ENCODE measurements around the gene TRMT11.

Gene TRMT11

DNA sequence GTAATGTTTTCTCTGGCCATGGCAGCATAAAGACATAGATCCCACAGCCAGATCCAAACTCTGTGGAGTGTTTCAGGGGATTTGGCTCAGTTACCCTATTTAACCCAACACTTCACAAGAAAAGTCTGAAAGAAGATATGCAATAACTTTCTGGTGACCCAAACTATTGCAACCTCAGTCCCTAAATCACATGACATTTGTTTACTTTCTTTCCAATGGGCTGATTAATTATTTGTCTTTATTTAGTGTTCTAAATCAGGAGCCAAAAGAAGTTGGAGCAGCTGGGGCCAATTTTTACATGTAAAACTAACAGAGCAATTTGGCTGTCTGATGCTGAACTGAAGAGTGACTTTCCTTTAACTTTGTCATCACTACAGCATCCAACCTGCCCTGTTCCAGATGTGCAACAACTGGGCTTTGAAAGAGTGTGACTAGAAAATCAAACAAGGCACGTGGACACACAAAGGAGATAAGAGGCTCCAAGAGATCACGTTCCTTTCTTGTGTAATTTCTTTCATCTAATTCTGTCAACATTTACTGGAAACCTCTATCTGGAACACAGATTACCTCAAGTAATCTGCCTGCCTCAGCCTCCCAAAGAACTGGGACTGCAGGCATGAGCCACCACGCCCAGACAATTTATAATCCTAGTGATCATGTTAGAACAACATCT lies 90.8 kb downstream of the TRMT11 start:
- DNase-seq (ENCODE audit: low spot score) = no peak

DNA sequence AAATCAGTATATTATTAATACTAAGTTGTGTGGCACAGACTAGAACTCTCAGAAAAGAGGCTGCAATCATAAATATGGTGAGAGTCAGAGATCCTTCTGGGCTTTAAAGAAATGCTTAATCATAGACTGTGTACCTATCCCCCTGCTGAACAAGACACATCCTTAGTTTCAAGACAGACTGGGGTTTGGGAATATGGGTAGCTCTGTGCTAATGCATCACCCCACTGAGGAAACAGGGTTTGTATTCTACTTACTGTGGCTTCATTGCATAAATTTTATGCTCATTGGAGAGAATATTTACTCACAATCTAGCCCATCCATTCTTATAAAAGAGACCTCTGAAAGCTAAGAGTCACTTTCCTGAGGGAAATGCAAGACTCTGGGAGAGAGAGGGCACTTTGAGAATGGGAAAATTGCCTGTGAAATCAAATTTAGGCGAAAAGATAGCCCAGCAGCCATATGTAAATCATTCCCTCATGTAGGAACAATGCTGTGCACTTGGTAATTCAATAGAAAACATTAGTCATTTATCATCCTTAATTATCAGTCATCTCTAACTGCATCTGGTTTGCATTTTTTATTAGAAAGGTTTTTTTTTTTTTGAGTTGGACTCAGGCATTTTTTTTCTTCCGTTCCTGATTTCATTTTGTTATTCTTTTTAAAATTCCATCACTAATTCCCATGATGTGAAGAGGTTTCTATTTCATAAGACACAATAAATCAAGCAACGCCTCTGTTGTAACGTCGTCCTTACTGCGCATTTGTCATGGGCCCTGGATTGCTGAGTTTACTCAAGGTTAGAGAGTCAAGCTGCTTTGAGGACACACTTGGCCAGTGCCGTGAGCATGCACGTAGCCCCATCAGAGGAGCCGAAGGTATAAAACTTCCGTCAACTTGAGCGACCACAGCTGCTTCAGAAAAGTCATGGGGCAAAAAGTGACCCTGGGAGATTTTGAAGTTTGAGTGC lies 91.8 kb downstream of the TRMT11 start:
- DNase-seq (ENCODE audit: low spot score) = no peak

DNA sequence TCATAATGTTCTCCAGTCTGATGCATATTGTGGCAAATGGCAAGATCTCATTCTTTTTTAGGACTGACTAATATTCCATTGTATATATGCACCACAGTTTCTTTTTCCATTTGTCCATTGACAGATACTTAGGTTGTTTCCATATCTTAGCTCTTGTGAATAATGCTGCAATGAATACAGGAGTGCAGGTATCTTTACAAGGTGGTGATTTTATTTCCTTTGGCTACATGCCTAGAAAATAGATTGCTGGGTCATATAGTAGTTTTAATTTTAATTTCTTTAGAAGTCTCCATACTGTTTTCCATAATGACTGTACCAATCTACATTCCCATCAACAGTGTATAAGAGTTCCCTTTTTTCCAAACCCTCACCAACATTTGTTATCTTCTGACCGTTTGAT lies 97.5 kb downstream of the TRMT11 start:
- no peak for DNase-seq (ENCODE audit: low spot score)

- DNase-seq (ENCODE audit: low spot score) = no peak
Measured at GRCh38 chr6:126086560-126086959, 100.2 kb downstream of the TRMT11 start.

All from activated CD4-positive, alpha-beta T cell treated with anti-CD3 and anti-CD28 coated beads, Interleukin-2, Interleukin-4, amounts not matched to agents 100 ng/mL and 50 ng/mL, durations not matched to agents 16 hours and 8 hours (primary cell).